ENCODE results near the gene MBTD1.
"Not testable (repeated sequence)": the region's sequence is repeated elsewhere in the genome, so short reads cannot be mapped to it uniquely, and the experiment has no call there.

The MBTD1 gene

GRCh38 chr17:51259564-51260236, at the start of gene MBTD1:
Gene MBTD1 (minus strand): TSS chr17:51260049. CDS start chr17:51225161, 34,888 bp downstream.
- DNase-seq (ENCODE audit: low read depth in 2 of 2), result peak; percentile 82 to 90

GRCh38 chr17:51305182-51305581, 45.3 kb upstream of the MBTD1 start:
- DNase-seq (ENCODE audit: low read depth in 2 of 2), result no peak

GRCh38 chr17:51299859-51300258, 40.0 kb upstream of the MBTD1 start:
- no peak for DNase-seq (ENCODE audit: low read depth in 2 of 2)

DNA sequence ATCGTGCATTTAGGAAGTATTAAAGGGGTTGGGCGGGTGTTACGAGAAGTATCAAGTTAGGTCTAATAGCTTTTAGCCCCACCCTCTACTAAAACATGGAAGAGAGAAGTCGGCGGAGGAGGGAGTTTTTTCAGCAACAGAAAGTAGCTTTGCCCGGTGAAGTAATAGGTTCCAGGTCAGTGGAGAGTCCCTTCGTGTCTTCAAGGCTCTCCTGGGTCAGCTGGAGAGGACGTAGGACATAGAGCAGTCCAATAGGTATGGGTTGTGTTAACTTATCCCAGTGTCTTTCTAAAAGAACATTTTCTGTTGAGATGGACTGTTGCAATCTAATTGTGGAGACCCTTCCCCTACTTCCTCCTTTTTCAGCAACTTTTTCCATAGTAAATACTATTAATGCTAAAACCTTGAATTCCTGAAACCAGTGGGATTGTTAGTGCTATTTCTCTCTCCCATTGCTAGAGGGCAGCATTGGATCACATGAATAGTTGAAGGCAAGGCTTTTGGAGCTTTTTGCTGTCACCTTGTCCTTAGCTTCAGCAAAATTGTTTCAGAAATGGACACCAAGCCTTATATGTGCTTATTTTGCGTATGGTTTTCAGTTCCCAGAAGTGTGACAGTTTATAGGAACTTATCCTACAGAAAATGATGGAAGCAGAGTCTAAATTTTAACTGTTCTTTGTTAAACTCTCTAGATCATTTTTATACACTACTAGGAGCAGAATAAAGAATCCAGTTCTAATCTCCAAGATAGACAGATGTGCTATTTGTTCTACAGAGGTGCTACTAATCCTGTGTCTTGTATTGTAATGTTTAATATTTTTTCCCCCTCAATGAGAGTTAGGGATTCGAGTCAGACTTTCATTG, 38.9 kb upstream of the MBTD1 start:
- DNase-seq (ENCODE audit: low read depth in 2 of 2), result no peak

- not testable (repeated sequence) for DNase-seq (ENCODE audit: low read depth in 2 of 2)
Measured at GRCh38 chr17:51294338-51294737, 34.5 kb upstream of the MBTD1 start.

DNA sequence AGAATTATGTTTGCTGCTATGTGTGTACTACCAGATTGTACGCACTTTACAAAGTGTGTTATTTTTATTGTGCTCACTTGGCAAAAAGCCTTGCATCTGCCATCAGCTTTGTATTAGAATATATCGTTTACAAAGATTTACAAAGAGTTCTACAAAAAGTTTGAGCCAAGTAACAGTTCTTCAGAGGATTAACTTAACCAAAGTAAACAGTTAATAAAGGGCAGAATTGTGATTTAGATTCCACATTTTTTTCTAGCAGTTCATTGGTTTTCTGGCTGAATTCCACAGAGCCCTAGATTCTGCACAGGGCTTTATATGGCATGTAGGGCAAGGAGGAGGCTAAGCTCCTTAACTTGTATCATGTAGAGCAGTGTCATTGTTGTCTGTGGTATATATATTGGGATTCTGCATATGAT, 29.9 kb upstream of the MBTD1 start:
- DNase-seq (ENCODE audit: low read depth in 2 of 2), result no peak

DNA sequence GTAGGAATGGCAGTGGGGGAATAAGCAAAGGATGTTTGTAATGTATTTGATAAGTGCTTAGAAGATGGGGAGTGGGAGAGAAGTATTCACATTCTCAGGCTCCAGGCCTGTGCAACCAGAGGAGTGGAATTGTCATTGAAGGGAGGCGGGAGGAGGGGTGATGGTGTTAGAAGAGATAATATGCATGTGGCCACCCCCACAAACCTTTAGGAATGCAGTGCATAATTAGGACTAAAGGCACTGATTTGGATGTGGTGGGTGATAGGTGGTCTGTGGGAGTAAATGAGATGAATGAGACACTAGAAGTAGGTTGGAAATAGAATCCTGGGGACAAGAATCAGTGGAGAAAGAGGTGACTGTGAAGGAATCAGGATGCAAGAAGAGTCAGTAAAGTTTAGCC, 27.6 kb upstream of the MBTD1 start:
- no peak for DNase-seq (ENCODE audit: low read depth in 2 of 2)

- no peak for DNase-seq (ENCODE audit: low read depth in 2 of 2)
Measured at GRCh38 chr17:51279183-51279582, 19.3 kb upstream of the MBTD1 start.

GRCh38 chr17:51275381-51275780, 15.5 kb upstream of the MBTD1 start:
- no peak for DNase-seq (ENCODE audit: low read depth in 2 of 2)

GRCh38 chr17:51272812-51273211, 13.0 kb upstream of the MBTD1 start:
- DNase-seq (ENCODE audit: low read depth in 2 of 2), result no peak

DNA sequence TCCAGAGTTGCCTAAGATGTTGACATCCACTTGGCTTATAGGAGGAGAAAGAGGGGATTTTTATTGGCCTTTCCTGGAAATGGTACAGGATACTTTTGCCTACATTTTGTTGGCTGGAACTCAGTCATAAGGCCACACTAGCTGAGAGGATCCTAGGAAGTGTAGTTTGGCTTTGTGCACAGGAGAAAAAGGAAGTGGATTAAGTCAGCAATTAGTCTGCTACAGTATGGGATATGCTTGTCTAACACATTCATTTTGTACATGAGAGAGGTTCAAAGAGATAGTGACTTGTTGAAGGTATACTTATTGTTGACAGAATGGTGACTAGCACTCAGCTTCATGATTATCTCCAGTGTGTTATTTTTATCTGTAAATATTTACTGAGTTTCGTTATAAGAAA, 10.8 kb upstream of the MBTD1 start:
- DNase-seq (ENCODE audit: low read depth in 2 of 2), result no peak

DNA sequence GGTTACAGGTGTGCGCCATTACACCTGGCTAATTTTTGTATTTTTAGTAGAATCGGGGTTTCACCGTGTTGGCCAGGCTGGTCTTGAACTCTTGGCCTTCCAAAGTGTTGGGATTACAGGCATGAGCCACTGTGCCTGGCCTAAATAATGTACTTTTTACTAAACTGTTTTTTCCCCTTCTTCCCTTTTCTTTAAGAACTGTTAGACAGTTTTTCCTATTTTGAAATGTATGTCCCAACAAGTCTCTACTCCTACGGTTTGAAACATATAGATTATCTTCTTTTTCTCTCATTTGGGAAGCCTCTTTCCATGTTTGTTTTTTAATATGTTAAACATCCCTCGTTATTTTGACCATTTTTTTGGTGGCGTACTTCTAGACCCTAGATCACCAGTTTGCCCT, 10.1 kb upstream of the MBTD1 start:
- DNase-seq (ENCODE audit: low read depth in 2 of 2), result no peak

GRCh38 chr17:51264466-51264865, 4.6 kb upstream of the MBTD1 start:
- not testable (repeated sequence) for DNase-seq (ENCODE audit: low read depth in 2 of 2)

GRCh38 chr17:51263006-51263405, 3.2 kb upstream of the MBTD1 start:
- no peak for DNase-seq (ENCODE audit: low read depth in 2 of 2)

GRCh38 chr17:51261024-51261963, 1.4 kb upstream of the MBTD1 start:
- DNase-seq (ENCODE audit: low read depth in 2 of 2), result no peak

DNA sequence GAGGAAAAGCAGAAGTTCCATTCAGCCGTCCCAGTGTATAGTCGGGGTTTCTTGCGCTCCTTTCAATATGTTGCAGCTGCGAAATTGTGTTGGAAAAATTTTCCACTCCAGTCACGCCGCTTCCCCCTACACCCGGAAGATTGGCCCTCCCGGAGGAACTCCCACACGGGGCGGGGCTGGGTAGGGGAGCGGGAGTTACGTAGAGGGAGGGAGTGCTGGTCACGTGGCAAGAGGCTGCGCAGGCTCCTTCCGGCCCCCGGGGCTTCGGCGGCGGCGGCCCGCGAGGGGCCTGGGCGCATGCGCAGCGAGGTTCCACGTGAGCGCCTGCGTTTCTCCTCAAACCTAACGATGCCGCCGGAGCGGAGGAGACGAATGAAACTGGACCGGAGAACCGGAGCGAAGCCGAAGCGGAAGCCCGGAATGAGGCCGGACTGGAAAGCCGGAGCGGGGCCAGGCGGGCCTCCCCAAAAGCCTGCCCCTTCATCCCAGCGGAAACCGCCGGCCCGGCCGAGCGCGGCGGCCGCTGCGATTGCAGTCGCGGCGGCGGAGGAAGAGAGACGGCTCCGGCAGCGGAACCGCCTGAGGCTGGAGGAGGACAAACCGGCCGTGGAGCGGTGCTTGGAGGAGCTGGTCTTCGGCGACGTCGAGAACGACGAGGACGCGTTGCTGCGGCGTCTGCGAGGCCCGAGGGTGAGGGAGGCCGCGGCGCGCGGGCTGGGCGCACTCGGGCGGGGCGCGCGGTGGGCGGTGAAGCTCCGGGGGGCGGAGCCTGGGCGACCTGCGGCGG, 581 bp upstream of the MBTD1 start, which contains the start of gene UTP18:
TSS of gene UTP18 (plus strand) at position 310 of the 787 bp plus-strand sequence. CDS start at position 349, 39 bp downstream.
- peak; percentile 93 for DNase-seq (ENCODE audit: low read depth in 2 of 2)

DNA sequence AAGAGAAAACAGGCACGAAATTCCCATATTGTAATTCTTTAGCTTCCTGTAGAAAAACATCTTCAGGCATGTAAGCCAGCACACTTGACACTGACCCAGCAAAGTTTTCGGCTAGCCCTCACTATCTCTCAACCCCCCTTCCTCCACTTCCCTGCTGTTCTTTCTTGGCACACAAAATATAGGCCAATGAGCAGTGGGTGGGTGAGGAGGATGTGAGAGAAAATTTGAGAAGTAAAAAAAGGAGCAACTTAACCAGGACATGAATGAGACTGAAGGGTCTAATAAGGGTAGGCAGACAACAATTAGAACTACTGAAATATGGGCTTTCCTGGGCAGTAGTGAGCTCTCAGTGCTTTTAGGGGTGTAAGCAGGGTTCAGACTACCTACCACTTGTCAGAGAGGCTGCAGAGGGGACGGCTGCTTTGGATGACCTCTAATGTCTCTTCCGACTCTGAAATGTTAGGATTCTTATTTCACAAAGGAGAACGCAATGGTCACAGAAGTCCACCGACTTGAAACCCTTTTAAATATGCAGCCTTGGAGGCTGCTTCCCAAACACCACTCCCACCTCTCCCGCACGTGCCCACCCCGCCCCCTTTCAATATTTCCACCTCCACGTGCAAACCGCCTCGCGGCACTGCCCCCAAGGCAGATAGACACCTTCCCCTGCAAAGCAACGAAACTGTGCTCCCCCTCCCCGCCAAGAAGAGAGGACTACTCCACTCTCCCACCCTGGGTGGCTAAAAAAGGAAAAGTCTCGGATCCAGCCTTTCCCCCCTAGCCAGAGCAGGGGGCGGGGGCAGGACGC, 889 bp downstream of the MBTD1 start:
- no peak for DNase-seq (ENCODE audit: low read depth in 2 of 2)

GRCh38 chr17:51257150-51258081, 2.4 kb downstream of the MBTD1 start:
- DNase-seq (ENCODE audit: low read depth in 2 of 2), result no peak

GRCh38 chr17:51256101-51256500, 3.7 kb downstream of the MBTD1 start:
- no peak for DNase-seq (ENCODE audit: low read depth in 2 of 2)

Data from stimulated activated CD8-positive, alpha-beta memory T cell treated with anti-CD3 and anti-CD28 coated beads, Interleukin-15, amount 100 ng/mL, for 4 hours (primary cell).